Activated T-helper 9 cell treated with anti-CD3 and anti-CD28 coated beads, Interleukin-2, amount 50 U/mL, for 16 hours (primary cell): ENCODE data around the gene PER1.
A peak's percentile ranks its signal among the peaks of the same experiment; 100 is the strongest.

Experiments
- DNase-seq: peaks from one replicate; pipeline ENCODE4 v3.0.0-alpha.2; 2020; ENCODE audit warnings: low read depth

The PER1 gene

DNA sequence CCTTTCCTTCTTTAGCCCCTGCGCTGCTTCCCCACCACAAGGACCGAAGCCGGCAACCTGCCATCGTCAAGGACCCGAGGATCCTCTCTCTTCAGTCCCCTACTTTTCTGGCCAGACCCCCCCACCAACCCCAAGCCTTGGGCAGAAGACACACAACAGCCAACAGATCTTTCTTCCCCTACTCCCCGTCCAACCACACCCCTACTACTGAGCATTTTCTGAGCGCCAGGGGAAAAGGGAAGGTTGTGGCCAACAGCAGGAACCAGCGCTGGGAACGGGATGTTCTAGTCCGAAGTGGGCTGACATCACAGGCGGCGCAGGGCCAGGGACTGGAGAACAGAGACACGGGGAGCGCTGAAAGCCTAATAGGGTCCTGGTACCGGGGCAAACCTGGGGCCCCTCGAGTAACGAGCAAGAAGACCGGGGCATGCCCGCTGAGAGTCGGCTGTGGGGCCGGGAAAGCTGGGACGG lies 528 bp downstream of the PER1 start:
- DNase-seq = no peak

DNA sequence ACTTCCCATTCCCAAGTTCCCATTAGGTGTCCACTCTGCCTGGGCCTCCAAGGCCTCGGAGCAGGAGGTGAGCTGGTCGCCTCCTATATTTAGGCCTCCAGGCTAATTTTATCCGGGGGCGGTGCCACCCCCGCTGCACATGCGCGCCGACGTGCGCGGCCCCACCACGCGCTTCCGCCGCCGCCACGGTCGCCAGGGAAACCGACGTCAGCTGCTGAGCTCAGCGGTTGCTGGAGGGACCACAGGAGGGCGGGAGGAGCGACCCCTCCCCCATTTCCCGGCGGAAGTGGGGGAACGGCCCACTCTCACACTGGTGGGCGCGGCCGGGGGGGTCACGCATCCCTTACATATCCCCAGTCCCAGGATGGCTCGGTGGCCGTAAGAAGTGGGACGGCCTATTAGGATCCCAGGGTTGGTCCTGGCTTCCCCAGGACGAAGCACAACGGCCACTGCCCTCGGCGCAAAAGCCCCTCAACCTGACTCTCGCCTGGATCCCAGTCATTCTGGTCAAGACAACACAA lies 1.0 kb downstream of the PER1 start:
- peak; percentile 84 for DNase-seq

GRCh38 chr17:8150194-8151119 lies 1.7 kb downstream of the PER1 start:
- DNase-seq = no peak

DNA sequence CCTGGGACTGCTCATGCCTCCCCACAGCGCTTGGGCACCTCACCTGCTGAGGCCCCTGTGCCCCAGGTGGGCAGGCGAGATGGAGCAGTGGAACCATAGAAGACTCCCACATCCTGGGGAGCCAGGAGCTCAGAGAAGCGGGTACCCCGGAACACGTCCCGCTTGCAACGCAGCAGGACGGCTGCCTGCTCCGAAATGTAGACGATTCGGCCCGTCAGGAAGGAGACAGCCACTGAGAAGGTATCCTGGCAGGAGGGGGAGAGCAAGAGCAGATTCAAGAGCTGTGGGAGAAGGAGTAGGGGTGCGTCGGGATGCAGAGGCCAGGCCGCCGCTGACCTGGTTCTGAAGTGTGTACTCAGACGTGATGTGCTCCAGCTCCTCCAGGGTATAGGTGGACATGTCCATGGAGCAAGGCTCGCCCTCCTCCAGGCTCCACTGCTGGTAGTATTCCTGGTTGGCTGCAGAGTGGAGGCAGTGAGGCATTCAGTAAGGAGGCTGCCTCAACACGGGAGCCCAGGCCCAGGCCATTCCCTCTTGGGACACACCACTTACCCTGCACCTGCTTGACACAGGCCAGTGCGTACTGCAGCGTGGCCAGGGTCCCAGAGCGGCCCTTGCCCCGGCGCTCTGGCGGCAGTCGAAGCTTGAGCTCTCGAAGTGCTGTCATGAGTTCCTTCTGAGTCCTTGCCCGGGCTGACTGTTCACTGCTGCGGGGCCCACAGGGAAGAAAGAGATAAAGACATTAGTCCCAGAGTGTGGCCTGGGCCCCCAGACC lies 2.6 kb downstream of the PER1 start:
- DNase-seq = no peak

- no peak for DNase-seq
These were observed 3.6 kb downstream of the PER1 start for GRCh38 chr17:8148560-8148959.

DNA sequence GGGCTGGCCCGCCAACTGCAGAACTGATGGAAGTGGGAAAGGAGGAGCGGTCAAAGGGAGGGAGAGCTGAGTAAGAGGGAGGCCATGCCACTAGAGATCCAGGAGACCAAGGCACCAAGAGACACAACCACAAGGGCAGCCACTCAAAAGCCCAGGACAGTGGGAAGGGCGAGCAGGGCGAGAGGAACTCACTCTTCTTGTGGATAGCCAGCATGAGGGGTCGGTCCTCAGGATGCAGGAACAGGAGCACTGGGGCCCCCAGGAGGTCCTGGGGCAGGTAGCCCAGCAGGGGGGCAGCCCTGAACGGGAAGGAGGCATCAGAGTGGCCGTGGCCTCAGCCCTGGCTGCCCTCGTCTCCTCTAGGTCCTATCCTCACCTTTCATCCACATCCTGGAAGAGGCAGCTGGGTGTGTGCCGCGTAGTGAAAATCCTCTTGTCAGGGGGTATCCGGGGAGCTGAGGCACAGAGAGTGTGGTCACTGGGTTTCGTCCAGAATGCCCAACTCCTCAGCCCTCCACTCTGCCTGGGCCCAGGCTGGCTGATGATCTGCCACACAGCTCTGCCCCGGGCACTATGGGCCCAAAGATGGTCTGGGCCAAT lies 4.3 kb downstream of the PER1 start:
- DNase-seq = no peak

DNA sequence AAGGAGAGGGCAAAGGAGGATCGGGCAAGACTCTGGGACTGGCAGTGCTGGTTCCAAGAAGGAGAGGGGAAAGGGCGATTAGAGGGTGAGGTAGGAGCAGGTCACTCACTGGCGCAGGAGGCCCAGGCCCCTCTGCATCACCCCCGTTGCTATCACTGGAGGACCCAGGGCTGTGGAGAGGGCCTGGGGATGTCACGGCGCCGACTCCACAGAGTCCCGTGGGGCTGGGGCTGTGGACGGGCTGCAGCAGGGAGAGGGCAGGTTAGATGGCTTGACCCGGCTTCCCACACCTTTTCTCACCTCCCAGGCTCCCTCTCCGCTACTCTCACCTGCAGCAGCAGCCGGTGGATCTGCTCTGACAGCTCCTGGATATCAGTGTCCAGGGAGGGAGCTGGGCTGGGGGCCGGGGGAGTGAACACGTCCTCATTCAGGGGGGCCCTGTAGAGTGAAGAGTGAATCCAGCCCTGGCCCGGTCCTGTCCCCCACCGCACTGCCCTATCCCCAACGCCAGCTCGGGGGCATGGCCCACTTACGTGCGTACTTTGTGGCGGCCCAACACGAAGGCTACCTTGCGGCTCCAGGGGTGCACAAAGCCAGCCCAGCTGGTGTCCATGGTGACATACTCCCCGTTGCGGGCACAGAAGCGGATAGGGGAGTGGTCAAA lies 4.9 kb downstream of the PER1 start:
- no peak for DNase-seq

DNA sequence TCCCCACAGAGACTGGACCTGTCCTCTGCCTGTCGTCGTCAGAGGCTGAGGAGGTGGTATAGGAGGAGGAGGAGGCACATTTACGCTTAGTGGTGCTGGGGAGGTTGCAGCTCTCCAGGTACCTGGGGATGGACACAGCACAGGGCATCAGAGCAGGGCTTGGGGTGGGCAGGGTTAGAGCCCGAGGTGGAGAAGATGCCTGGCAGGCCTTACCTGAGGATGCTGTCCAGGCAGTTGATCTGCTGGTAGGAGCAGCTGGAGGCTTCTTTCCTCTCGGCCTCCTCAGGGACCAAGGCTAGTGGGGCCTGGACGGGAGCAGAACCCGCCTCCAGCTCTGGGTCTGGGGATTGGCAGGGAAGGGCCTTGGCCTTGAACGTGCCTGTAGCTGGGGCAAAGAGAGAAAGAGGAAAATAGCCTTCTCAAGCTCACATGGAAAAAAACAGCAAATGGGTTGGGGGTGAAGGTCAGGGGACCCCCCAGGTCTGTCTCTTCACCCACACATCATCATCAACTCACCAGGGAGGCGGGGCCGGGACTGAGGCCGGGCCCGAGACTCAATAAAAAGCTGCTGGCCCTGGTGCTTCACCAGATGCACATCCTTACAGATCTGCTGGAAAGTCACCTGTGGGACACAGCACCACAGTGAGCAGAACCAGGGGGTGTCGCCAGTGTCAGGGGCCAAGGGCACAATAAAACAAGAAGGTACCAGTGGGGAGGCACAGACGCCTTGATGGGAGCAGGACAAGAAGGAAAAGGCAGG lies 5.6 kb downstream of the PER1 start:
- DNase-seq = no peak

DNA sequence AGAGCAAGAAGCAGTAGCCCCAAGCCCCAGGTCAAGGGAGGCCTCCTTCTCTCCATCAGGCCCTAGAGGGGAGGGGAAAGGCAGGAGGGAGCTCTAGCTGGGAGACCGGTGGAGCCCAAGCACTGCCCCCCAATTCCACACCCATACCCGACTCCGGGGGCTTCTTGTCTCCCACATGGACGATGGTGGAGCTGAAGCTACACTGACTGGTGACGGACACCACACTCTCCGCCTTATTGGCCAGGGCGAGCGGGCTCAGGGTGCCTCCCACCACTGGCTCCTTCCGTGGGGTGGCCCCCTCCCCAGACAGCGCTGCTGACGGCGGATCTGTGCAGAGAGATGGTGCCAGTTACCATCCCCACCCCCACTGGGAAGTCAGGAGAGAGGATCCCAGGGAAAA lies 6.4 kb downstream of the PER1 start:
- no peak for DNase-seq

DNA sequence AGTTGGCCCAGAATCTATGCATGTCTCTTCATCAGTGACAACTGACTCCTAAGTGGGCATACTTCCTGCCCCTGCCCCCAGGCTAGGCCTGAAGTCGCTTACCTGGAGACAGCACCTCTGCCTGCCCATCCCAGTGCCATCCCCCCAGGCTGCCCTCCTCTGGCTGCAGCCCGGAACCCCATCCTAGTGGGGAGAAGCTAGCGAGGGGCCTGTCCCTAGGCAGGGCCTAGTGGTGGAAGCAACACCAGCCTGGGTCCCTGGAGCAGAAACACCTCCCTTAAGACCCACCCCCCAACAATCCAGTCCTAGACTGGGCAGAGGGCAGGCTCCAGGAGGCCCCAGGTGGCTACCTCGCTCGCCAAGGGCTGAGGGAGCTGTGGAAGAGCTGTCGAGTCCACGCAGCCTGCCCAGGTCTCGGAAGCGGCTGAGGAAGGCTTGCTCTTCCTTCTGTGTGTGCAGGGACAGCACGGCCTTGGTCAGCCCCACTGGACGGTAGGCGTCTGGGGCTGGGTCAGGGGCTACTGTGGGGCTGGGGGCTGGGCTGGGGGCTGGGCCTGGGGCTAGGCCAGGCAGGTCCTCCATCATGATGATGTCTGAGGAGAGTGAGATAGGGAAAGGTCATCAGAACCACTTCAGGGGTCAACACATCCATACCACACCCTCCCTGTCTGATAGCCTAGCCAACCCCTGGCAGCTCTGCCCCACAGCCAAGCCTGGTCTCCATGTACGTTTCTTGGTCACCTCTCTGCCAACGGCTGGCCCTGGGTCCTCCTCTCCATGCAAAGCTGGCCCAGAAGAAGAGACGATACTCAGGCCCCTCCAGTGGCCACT lies 7.6 kb downstream of the PER1 start:
- no peak for DNase-seq

GRCh38 chr17:8143581-8144400 lies 8.4 kb downstream of the PER1 start:
- no peak for DNase-seq

DNA sequence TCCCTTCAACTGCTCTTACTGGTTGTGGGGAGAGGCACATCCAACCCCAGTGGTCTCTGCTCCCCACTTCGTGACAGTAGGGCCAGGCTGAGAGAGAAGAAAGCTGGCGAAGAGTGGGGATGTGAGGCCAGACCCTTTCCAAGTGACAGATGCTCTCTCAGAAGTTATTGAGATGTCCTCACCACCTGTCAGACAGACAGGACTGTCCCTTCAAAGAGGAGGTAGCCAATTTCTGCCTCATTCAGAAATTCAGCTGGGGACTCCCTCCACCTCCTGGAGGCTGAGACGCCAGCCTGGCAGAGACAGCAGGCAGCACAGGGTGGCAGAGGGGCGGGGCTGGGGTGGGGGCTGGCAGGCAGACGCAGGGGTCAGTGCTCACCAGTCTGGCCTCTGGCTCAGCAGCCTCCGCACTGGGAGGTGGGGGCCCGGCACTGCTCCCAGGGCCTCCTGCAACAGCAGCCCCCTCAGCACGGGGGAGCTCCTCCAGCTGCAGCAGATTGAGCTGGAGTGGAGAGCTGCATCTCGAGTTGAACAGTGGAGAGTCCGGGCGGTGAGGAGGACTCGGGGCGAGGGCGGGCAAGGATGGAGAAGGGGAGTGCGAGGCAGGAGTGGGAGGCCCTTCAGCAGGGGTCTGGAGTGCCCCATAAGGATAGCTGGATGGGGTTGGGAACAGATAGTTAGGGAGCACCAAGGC lies 9.2 kb downstream of the PER1 start:
- no peak for DNase-seq

DNA sequence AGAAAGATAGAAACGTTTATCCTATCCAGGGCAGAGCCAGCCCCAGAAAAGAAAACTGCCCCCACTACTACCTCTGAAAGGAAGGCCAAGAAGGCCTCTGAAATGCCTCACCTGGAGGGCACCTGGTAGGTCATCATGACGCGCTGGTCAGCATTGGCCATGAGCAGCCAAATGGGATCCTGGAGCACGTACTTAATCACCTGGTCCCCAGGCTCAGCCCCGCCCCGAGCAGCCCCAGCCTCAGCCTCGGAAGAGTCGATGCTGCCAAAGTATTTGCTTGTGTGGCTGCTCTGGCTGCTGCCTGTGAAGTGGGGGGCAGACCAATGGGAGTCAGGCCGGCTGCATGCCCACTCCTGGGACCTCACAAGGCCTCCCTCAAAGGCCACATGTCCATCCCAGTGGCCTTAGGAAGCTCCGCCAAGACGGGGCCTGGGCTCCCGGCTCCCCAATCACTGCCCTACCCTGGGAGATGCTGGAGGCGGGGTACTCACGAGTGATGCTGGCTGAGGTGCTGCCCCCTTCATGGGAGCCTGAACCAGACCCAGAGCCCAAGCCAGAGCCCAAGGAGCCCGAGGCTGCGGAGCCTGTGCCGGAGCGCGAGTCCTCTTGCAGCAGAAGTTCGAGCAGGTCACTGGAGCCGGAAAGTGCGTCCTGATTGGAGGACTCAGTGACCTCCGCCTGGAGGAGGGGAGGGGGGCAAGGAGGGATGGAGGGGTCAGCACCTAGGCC lies 9.9 kb downstream of the PER1 start:
- DNase-seq = no peak

DNA sequence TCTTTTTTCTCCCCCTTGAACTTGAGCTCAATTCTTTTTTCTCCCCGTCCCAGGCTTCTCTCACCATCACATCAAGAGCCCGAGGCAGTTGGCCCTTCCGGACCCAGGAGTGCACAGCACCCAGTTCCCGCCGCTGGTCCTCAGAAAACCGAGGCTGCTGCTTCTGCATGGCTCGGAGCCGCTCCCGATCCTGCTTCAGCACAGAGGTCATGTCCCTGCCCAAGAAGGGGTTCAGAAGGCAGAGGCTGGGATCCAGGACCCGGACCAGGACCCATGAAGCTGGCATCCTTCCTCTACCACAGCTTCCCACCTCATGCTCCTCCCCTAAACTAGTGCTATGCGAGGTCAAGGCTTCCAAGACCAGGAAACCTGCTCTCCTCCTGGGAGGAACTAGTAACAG lies 10.5 kb downstream of the PER1 start:
- DNase-seq = no peak

DNA sequence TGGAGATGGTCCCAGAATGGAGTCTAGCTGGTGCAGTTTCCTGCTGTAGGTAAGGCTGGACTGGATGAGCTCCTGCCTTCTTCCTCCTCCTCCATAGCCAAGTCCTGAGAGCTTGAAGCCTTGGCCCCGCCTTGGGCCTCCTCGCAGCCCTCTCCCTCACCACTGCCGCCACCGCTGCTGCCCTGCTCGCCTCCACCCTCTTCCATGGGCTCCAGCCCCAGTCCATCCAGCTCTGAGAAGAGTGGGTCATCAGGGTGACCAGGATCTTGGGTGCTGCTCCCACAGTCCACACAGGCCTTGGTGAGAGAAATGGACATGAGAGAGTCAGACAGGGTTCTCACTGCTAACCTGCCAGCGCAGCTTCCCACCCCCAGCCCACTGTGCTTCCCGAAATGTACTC lies 11.2 kb downstream of the PER1 start:
- DNase-seq = no peak

GRCh38 chr17:8140065-8141029 lies 11.9 kb downstream of the PER1 start:
- DNase-seq = no peak
